Measurements from ENCODE around the gene XCR1.
"Not testable (repeated sequence)": the region's sequence is repeated elsewhere in the genome, so short reads cannot be mapped to it uniquely, and the experiment has no call there.

Gene XCR1

GRCh38 chr3:46038916-46039315 is 11.6 kb upstream of the XCR1 start:
- H3K4me3 ChIP-seq (ENCODE audit: low read depth, low read length) = no peak overlapping the region
- no peak for DNase-seq (ENCODE audit: low read depth)
- no peak for TF ChIP-seq CTCF (IDR thresholded peaks at IDR 0.05; ENCODE audit: low read depth, low read length, missing control alignments)

DNA sequence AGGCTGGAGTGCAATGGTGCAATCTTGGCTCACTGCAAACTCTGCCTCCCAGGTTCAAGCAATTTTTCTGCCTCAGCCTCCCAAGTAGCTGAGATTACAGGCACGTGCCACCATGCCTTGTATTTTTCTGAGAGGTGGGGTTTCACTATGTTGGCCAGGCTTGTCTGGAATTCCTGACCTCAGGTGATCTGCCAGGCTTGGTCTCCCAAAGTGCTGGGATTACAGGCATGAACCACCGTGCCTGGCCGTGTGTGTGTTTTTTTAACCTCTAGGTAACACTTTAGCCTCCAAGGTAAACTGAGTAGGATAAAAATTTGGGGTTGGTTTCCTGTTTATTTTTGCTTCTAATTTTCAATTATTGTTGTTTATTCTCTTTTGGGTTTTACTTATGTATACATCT is 10.8 kb upstream of the XCR1 start:
- not testable (repeated sequence) for H3K4me3 ChIP-seq (ENCODE audit: low read depth, low read length); DNase-seq (ENCODE audit: low read depth)

DNA sequence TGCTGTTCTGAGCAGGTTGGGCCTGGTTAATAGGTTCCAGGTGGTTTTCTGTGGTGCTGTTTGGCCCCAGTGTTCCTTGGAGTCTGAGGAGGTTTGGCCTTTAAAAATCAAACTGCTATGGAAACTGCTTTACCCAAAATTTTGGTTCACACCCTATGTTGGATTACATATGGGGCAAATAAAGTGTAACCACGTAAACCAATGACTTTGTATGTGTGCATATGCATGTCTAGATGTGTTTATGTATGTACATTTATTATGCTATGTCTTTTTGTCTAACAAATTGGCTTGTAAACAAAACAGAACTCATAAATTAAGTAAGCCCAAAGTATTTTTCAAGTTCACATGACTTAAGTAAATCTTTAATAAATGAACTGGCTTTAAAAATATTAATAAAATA is 8.9 kb upstream of the XCR1 start:
- no peak overlapping the region for H3K4me3 ChIP-seq (ENCODE audit: low read depth, low read length)
- no peak for DNase-seq (ENCODE audit: low read depth)
- no peak for TF ChIP-seq CTCF (IDR thresholded peaks at IDR 0.05; ENCODE audit: low read depth, low read length, missing control alignments)

- no peak for TF ChIP-seq CTCF (IDR thresholded peaks at IDR 0.05; ENCODE audit: low read depth, low read length, missing control alignments)
- DNase-seq (ENCODE audit: low read depth) = no peak
- no peak overlapping the region for H3K4me3 ChIP-seq (ENCODE audit: low read depth, low read length)
Measured at GRCh38 chr3:46031747-46032146, 4.5 kb upstream of the XCR1 start.

- DNase-seq (ENCODE audit: low read depth) = no peak
- H3K4me3 ChIP-seq (ENCODE audit: low read depth, low read length) = no peak overlapping the region
- TF ChIP-seq CTCF (IDR thresholded peaks at IDR 0.05; ENCODE audit: low read depth, low read length, missing control alignments) = no peak
Measured at GRCh38 chr3:46031269-46031668, 4.0 kb upstream of the XCR1 start.

- TF ChIP-seq CTCF (IDR thresholded peaks at IDR 0.05; ENCODE audit: low read depth, low read length, missing control alignments) = no peak
- DNase-seq (ENCODE audit: low read depth) = no peak
- H3K4me3 ChIP-seq (ENCODE audit: low read depth, low read length) = no peak overlapping the region
Measured at GRCh38 chr3:46030626-46031025, 3.3 kb upstream of the XCR1 start.

DNA sequence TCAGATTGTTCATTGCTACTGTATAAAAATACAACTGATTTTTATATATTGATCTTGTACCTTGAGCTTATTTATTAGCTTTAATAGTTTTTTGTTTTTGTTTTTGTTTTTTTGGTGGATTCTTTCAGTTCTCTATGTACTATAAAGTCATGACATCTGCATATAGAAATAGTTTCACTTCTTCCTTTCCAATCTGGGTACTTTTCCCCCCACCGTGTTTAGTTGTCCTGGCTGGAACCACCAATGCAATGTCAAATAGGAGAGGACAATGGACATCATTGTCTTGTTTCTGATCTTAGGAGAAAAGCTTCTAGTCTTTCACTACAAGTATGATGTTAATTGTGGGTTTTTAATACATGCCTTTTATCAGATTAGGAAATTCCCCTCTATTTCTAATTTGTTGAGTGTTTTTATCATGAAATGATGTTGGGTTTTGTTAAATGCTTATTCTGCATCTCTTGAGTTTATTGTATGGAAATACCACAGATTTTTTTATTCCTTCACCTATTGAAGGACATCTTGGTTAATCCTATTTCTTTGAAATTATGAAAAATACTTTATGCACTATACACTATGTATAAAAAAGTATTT is 2.8 kb upstream of the XCR1 start:
- no peak for TF ChIP-seq CTCF (IDR thresholded peaks at IDR 0.05; ENCODE audit: low read depth, low read length, missing control alignments)
- DNase-seq (ENCODE audit: low read depth) = no peak
- H3K4me3 ChIP-seq (ENCODE audit: low read depth, low read length) = no peak overlapping the region
